ENCODE data around the gene MGLL.
"Not testable (repeated sequence)": the region's sequence is repeated elsewhere in the genome, so short reads cannot be mapped to it uniquely, and the experiment has no call there.

MGLL gene

GRCh38 chr3:127686512-127686894, 135.8 kb downstream of the MGLL start:
- H3K27ac Mint-ChIP-seq = no peak overlapping the region
- H3K36me3 Mint-ChIP-seq (ENCODE audit: low read depth) = no peaks in the 10 kb centered on the region
- no peak overlapping the region for H3K4me3 Mint-ChIP-seq
- H3K4me1 Mint-ChIP-seq = peaks cover 9% of the 10 kb centered on the region
- H3K27me3 Mint-ChIP-seq (ENCODE audit: low read depth) = peaks cover 5% of the 10 kb centered on the region
- no peaks in the 10 kb centered on the region for H3K9me3 Mint-ChIP-seq
- TF ChIP-seq, protein P1, sequence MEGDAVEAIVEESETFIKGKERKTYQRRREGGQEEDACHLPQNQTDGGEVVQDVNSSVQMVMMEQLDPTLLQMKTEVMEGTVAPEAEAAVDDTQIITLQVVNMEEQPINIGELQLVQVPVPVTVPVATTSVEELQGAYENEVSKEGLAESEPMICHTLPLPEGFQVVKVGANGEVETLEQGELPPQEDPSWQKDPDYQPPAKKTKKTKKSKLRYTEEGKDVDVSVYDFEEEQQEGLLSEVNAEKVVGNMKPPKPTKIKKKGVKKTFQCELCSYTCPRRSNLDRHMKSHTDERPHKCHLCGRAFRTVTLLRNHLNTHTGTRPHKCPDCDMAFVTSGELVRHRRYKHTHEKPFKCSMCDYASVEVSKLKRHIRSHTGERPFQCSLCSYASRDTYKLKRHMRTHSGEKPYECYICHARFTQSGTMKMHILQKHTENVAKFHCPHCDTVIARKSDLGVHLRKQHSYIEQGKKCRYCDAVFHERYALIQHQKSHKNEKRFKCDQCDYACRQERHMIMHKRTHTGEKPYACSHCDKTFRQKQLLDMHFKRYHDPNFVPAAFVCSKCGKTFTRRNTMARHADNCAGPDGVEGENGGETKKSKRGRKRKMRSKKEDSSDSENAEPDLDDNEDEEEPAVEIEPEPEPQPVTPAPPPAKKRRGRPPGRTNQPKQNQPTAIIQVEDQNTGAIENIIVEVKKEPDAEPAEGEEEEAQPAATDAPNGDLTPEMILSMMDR (IDR thresholded peaks at IDR 0.05; ENCODE audit: unreplicated experiment in 3 of 3) = no peak

DNA sequence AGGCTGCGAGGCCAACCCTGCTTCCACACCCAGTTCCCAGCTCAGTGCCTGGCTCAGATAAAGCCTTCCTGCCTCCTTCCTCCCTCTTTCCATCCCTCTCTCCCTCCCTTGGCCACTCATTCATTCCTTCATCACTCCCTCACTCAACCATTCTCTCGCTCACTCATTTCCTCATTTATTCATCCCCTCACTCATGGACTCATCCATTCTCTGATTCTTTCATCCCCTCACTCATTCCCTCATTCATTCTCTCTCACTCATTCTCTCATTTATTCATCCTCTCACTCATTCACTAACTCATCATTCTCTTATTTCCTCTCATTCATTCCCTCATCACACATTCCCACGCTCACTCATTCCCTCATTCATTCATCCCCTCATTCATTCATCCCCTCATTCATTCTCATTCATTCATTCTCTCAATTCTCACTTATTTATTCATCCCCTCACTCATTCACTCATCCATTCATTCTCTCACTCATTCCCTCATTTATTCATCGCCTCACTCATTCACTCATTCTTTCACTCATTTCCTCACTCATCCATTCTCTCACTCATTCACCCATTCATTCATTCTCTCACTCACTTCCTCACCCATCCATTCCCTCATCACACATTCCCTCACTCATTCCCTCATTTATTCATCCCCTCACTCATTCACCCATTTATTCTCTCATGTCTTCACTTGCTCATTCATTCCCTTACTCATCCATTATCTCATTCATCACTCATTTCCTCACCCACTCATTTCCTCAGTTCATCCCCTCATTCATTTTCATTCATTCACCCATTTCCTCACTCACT, 136.4 kb downstream of the MGLL start:
- no peaks in the 10 kb centered on the region for H3K9me3 Mint-ChIP-seq
- TF ChIP-seq, protein P1 (IDR thresholded peaks at IDR 0.05; ENCODE audit: unreplicated experiment in 3 of 3) = no peak
- no peak overlapping the region for H3K4me3 Mint-ChIP-seq
- peaks cover 15% of the 10 kb centered on the region for H3K4me1 Mint-ChIP-seq
- no peak overlapping the region for H3K27ac Mint-ChIP-seq
- peaks cover 7% of the 10 kb centered on the region for H3K27me3 Mint-ChIP-seq (ENCODE audit: low read depth)
- H3K36me3 Mint-ChIP-seq (ENCODE audit: low read depth) = no peaks in the 10 kb centered on the region

DNA sequence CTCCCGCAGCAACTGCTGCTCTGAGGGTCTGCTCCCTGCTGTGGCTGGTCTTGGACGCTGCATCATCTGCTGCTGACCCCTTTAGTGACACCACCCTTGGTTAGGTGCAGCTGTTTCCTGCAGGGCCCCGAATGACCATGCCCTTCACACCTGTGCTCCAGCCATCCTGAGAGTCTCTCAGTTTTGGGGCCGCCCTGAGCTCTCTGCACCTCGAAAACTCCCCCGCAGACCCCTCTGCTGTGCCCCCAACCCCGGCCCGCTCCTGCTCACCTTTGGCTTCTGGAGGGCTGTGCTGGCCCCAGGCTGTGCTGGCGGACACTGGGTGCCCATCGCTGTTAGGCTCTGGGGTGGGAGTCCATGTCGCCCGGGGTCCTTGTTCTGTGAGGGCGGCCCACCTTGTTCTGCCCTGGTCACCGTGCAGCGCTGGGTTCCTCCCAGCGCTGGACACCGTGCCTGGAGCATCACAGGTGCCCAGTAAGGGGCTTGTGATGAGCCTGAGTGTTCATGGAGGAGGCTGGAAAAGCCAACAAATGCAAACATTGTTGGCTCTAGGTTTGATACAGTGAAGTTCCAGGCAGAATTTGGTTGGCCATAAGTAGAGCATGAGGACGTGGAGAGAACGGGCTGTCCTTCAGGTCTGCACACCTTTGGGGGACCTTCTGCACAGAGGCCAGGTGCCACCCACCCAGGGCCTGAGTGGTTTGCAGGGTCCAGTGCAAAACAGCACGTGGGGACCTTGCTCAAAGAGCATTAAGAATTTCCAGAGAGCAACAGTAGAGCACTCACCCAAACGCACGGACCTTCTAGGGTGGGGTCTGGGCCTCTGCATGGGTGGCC, 137.2 kb downstream of the MGLL start:
- Mint-ChIP-seq H3K4me1 (peaks cover 15% of the 10 kb centered on the region), H3K9me3 (no peaks in the 10 kb centered on the region), H3K4me3 (no peak overlapping the region), H3K36me3 (ENCODE audit: low read depth) (no peaks in the 10 kb centered on the region), H3K27ac (no peak overlapping the region), H3K27me3 (ENCODE audit: low read depth) (peaks cover 7% of the 10 kb centered on the region)
- TF ChIP-seq, protein P1 (IDR thresholded peaks at IDR 0.05; ENCODE audit: unreplicated experiment in 3 of 3) = no peak

GRCh38 chr3:127682561-127682960, 139.8 kb downstream of the MGLL start:
- H3K9me3 Mint-ChIP-seq = no peaks in the 10 kb centered on the region
- H3K36me3 Mint-ChIP-seq (ENCODE audit: low read depth) = no peaks in the 10 kb centered on the region
- peaks cover 15% of the 10 kb centered on the region for H3K4me1 Mint-ChIP-seq
- no peak overlapping the region for H3K27ac Mint-ChIP-seq
- peaks cover 3% of the 10 kb centered on the region for H3K27me3 Mint-ChIP-seq (ENCODE audit: low read depth)
- TF ChIP-seq, protein P1 (IDR thresholded peaks at IDR 0.05; ENCODE audit: unreplicated experiment in 3 of 3) = no peak
- no peak overlapping the region for H3K4me3 Mint-ChIP-seq

DNA sequence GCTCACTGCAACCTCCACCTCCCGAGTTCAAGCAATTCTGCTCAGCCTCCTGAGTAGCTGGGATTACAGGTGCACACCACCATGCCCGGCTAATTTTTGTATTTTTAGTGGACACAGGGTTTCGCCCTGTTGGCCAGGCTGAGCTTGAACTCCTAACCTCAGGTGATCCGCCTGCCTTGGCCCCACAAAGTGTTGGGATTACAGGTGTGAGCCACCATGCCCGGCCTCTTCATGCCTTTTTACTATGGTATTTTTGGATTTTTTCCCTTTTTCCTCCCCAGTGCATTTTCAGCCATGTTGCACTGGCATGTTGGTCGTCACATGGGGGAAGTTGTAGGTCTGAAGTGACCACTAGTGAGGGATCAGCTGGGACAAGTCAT, 140.2 kb downstream of the MGLL start:
- H3K27ac Mint-ChIP-seq; H3K36me3 Mint-ChIP-seq (ENCODE audit: low read depth); H3K9me3 Mint-ChIP-seq; H3K4me3 Mint-ChIP-seq; H3K27me3 Mint-ChIP-seq (ENCODE audit: low read depth): not testable (repeated sequence)
- H3K4me1 Mint-ChIP-seq = peaks cover 15% of the 10 kb centered on the region

GRCh38 chr3:127680798-127681221, 141.5 kb downstream of the MGLL start:
- TF ChIP-seq, protein P1 (IDR thresholded peaks at IDR 0.05; ENCODE audit: unreplicated experiment in 3 of 3) = no peak
- Mint-ChIP-seq H3K4me3 (no peak overlapping the region), H3K9me3 (no peaks in the 10 kb centered on the region), H3K27me3 (ENCODE audit: low read depth) (peaks cover 3% of the 10 kb centered on the region), H3K4me1 (peaks cover 20% of the 10 kb centered on the region), H3K27ac (peak overlapping the region in 2 of 3 experiments; percentile 82 to 85), H3K36me3 (ENCODE audit: low read depth) (peaks cover 3% of the 10 kb centered on the region)
